Mucosa of rectum (tissue), 2 donors: ENCODE measurements around the gene LIG4.

Source experiments
- H3K27ac ChIP-seq, 2 donors: one replicate each; pipeline ENCODE4 v1.7.0; 2013; ENCODE audit warnings: inconsistent platforms in 2 of 2, low read depth in 2 of 2, low read length in 2 of 2
- H3K27me3 ChIP-seq, 2 donors: one replicate each; pipeline ENCODE4 v1.7.0; 2013; ENCODE audit warnings: low read length in 2 of 2; ENCODE audit not compliant: control insufficient read depth in 2 of 2, insufficient read depth in 2 of 2
- H3K36me3 ChIP-seq, 2 donors: one replicate each; pipeline ENCODE4 v1.7.0; 2013; ENCODE audit warnings: low read length in 2 of 2; ENCODE audit not compliant: control insufficient read depth in 2 of 2, insufficient read depth in 2 of 2
- H3K4me1 ChIP-seq, 2 donors: one replicate each; pipeline ENCODE4 v1.7.0; 2013; ENCODE audit warnings: low read length in 2 of 2, mild to moderate bottlenecking in 1 of 2; ENCODE audit not compliant: control insufficient read depth in 2 of 2, insufficient read depth in 2 of 2
- H3K4me3 ChIP-seq, 2 donors: one replicate each; pipeline ENCODE4 v1.7.0; 2013; ENCODE audit warnings: low read length in 2 of 2
- H3K9ac ChIP-seq, 2 donors: one replicate each; pipeline ENCODE4 v1.7.0; 2013; ENCODE audit warnings: low read length in 2 of 2, low read depth in 1 of 2, mild to moderate bottlenecking in 1 of 2
- H3K9me3 ChIP-seq, 2 donors: one replicate each; pipeline ENCODE4 v1.7.0; 2013; ENCODE audit warnings: low read length in 2 of 2; ENCODE audit not compliant: control insufficient read depth in 2 of 2
- donor health status: healthy.
- donor health status: Normal muscosa, but diverticular disease.

The LIG4 gene

DNA sequence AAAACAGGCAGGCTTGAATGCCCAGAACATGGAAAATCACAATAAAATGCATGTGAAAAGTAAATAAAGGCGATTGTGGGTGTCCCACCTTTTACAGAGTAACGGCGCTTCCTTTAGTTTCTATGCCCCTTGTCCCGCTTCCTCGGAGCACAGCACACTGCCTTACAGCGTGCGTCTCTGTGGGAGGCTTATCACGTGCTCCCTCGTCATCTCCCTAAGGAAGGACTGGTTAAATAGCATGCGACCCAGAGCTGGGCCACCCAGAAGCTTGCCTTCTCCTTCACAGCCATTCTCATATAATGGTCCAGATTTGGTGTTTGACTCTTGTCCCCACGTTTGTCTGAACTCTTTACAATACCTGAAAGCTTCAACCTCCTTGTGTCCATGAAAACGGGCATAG, 56.6 kb downstream of the LIG4 start:
- H3K4me3 ChIP-seq, result no peak overlapping the region
- H3K9me3 ChIP-seq, result no peaks in the 10 kb centered on the region
- H3K36me3 ChIP-seq, result no peaks in the 10 kb centered on the region
- H3K9ac ChIP-seq, result no peak overlapping the region
- H3K4me1 ChIP-seq, result peaks cover 0 to 13% of the 10 kb centered on the region in 2 donors
- H3K27ac ChIP-seq, result no peak overlapping the region
- no peaks in the 10 kb centered on the region for H3K27me3 ChIP-seq
